Measurements from ENCODE around the gene STOM. TPM values are rescaled to one million over a fixed set of nuclear protein-coding genes. Genes with fewer than 3 reads are reported as not detected.

Gene STOM
- total RNA-seq, 4 donors from 2014 or later = 78.2 to 195 (median 111) TPM

DNA sequence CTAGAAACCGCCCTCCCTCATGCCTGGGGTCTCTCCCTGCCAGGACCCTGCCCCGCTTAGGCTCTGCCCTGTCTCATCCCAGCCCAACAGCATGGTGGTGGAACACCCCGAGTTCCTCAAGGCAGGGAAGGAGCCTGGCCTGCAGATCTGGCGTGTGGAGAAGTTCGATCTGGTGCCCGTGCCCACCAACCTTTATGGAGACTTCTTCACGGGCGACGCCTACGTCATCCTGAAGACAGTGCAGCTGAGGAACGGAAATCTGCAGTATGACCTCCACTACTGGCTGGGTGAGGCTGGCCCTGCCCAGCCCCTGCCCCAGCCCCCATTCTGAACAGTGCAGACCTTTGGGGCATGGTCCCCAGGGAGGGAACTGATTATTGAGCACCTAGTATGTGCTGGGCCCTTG is 68.2 kb downstream of the STOM start:
- intact Hi-C loops (cut with DNase I; ENCODE audit: low total_unique reads) (no loop called here), in situ Hi-C loops (cut with MboI; ENCODE audit: low pct_ligation_motif_present in 1 of 4, low pct_unique_long_range_greater_than_20kb in 1 of 4, low sequenced_read_pairs in 3 of 4) (loop anchor here in 3 of 4 donors (10.0 to 25.0 kb wide), 2 partner anchors 87 to 90 kb away; partner anchors contain the start of gene RAB14 (in 2 of the 3))
- H3K4me1 ChIP-seq = peaks cover 45 to 78% (median 57%) of the 10 kb centered on the region in 4 donors
- H3K36me3 ChIP-seq = peaks cover 0 to 17% (median 2%) of the 10 kb centered on the region in 4 donors
- peak overlapping the region in 1 of 4 donors; percentile 2 for H3K4me3 ChIP-seq
- peak overlapping the region; percentile 7 to 95 (median 82) for H3K27ac ChIP-seq
- TF ChIP-seq EP300 (IDR thresholded peaks at IDR 0.05; ENCODE audit: low read depth) (no peak), POLR2AphosphoS5 (IDR thresholded peaks at IDR 0.05) (no peak)
- DNase-seq = no peak
- H3K27me3 ChIP-seq = no peaks in the 10 kb centered on the region
- 75% methylated on average over 7 of the region's 11 CpGs; no CpG with 5 or more reads in 1 of the 2 donors for WGBS, 2 donors (ENCODE audit: low coverage in 1 of 2)
- H3K9me3 ChIP-seq = no peaks in the 10 kb centered on the region

DNA sequence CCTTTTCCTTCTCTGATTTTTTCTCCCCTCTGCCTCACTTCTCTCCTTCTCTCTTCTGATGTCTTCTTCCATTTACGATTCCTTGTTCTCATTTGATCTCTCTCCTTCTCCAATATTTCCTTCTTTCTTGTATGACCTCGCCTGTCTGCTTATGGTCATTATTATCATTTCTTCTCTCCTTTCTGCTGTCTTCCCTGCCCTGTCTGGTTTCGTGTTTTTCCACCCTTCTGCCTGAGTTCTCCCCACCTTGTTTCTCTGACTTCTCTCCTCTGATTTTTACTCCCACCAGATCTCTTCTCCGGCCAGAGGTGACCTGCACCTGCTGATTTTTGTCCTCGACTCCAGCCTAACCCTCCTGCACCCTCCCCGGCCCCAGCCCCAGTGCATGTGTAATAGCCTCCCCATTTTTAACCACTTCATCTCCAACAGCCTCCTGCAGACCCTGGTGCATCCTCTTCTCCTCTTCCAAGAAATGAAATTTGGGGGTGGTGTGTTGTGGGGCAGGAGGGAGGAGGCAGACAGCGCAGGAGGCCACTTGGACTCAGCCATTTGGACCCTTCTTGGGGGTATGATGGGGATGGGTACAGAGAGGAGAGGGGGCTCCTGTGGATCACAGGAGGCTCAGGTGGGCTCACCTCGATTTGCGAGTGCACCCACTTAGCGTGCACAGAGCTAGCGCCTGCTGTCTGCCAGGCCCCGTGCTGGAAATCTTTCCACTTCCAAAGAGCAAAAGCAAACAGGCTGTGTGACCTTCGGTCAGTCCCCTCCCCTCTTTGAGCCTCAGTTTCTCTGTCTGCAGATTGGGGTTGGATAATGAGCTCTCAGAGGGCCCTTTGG is 69.5 kb downstream of the STOM start:
- H3K36me3 ChIP-seq = peaks cover 0 to 17% (median 2%) of the 10 kb centered on the region in 4 donors
- in situ Hi-C loops (cut with MboI; ENCODE audit: low pct_ligation_motif_present in 1 of 4, low pct_unique_long_range_greater_than_20kb in 1 of 4, low sequenced_read_pairs in 3 of 4) = loop anchor here in 3 of 4 donors (10.0 to 25.0 kb wide), 2 partner anchors 86 to 88 kb away; partner anchors contain the start of gene RAB14 (in 2 of the 3)
- TF ChIP-seq, protein P1, sequence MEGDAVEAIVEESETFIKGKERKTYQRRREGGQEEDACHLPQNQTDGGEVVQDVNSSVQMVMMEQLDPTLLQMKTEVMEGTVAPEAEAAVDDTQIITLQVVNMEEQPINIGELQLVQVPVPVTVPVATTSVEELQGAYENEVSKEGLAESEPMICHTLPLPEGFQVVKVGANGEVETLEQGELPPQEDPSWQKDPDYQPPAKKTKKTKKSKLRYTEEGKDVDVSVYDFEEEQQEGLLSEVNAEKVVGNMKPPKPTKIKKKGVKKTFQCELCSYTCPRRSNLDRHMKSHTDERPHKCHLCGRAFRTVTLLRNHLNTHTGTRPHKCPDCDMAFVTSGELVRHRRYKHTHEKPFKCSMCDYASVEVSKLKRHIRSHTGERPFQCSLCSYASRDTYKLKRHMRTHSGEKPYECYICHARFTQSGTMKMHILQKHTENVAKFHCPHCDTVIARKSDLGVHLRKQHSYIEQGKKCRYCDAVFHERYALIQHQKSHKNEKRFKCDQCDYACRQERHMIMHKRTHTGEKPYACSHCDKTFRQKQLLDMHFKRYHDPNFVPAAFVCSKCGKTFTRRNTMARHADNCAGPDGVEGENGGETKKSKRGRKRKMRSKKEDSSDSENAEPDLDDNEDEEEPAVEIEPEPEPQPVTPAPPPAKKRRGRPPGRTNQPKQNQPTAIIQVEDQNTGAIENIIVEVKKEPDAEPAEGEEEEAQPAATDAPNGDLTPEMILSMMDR (IDR thresholded peaks at IDR 0.05) = no peak
- no peak for TF ChIP-seq POLR2AphosphoS5 (IDR thresholded peaks at IDR 0.05)
- no peak for TF ChIP-seq POLR2A (IDR thresholded peaks at IDR 0.05)
- no peak for TF ChIP-seq EP300 (IDR thresholded peaks at IDR 0.05; ENCODE audit: low read depth)
- 27 to 58% methylated on average over 4 to 13 of the region's 13 CpGs for WGBS, 2 donors (ENCODE audit: low coverage in 1 of 2)
- no peak for DNase-seq
- peak overlapping the region; percentile 16 to 60 (median 54) for H3K4me3 ChIP-seq
- intact Hi-C loops (cut with DNase I; ENCODE audit: low total_unique reads) = no loop called here
- H3K27me3 ChIP-seq = no peaks in the 10 kb centered on the region
- no peaks in the 10 kb centered on the region for H3K9me3 ChIP-seq
- H3K4me1 ChIP-seq = peaks cover 56 to 86% (median 66%) of the 10 kb centered on the region in 4 donors
- H3K27ac ChIP-seq = peak overlapping the region; percentile 79 to 95 (median 88)

DNA sequence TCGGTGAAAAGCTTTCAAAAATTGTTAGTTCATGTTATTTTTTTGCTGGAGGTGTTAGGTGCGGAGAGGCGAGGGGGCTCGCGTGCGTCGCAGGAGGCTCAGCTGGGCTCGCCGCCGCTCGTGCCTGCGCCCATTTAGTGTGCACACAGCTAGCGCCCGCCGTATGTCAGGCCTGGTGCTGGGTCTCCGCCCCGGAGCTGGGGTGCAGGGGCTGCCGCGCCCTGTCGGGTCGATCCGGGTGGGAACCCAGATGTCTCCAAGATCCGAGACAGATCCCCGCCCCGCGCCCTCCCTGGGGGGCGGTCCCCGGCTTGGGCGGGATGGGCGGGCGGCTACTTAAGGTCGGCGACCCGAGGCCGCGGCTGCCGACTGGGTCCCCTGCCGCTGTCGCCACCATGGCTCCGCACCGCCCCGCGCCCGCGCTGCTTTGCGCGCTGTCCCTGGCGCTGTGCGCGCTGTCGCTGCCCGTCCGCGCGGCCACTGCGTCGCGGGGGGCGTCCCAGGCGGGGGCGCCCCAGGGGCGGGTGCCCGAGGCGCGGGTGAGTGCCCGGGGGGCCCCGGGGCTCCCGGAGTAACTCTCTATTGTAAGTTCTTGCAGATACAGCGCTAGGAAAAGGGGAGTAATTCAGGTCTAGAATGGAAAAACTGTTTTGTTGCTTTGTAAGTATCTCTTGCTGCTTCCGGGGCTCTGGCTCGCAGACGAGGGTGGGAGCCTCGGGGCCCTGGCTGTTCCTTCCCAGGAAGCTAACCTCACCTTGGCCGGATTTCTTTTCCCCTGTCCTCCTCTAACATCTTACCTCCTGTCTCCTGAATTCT is 70.4 kb downstream of the STOM start:
- intact Hi-C loops (cut with DNase I; ENCODE audit: low total_unique reads) = no loop called here
- Histone ChIP-seq H3K36me3 (peaks cover 0 to 17% (median 2%) of the 10 kb centered on the region in 4 donors), H3K4me1 (peaks cover 59 to 89% (median 72%) of the 10 kb centered on the region in 4 donors), H3K27me3 (no peaks in the 10 kb centered on the region), H3K9me3 (no peaks in the 10 kb centered on the region), H3K27ac (peak overlapping the region; percentile 79 to 95 (median 88)), H3K4me3 (peak overlapping the region; percentile 16 to 60 (median 54))
- TF ChIP-seq POLR2AphosphoS5 (IDR thresholded peaks at IDR 0.05) (peak; percentile 41 to 66 (median 55)), EP300 (IDR thresholded peaks at IDR 0.05; ENCODE audit: low read depth) (no peak), POLR2A (IDR thresholded peaks at IDR 0.05) (peak; percentile 41)
- TF ChIP-seq, protein P1 (IDR thresholded peaks at IDR 0.05) = no peak
- 0 to 1% methylated on average over 6 to 30 of the region's 74 CpGs for WGBS, 2 donors (ENCODE audit: low coverage in 1 of 2)
- DNase-seq = peak; percentile 70
- in situ Hi-C loops (cut with MboI; ENCODE audit: low pct_ligation_motif_present in 1 of 4, low pct_unique_long_range_greater_than_20kb in 1 of 4, low sequenced_read_pairs in 3 of 4) = loop anchor here in 3 of 4 donors (10.0 to 25.0 kb wide), 2 partner anchors 85 to 87 kb away; partner anchors contain the start of gene RAB14 (in 2 of the 3)

DNA sequence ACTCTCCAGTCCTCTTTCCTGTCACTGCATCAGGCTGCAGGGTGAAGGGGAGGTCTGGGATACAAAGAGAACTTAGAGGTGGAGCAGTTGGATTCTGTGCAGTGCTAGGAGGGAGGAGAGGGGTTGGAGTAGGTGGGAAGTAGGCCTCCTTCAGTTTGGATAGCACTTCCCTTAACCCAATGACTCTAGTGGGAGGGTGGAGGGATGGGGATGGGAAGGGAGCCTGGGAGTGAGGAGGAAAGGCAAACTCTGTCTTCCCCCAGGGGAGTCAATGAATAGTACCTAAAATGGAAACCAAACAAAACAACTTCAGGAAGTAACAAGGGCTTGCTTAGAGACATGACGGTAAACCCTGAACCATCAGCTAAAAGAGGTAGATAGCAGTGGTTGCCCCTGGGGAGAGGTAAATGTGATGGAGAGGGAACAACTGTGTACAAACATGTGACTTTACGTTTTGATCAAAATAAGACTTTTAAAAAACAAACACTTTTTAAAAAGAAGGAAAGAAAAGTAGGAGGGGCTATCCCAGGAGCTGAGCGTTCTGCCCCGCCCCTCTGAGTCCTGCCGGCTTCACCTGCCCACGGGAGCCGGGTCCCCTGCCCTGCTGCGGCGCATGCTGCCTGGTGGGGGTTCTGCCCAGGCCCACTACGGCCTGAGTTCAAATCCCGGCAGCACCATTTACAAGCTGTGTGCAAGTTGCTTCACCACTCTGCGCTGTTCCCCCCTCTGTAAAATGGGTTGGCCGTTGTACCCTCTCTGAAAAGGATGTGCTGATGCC is 71.2 kb downstream of the STOM start:
- DNase-seq = no peak
- TF ChIP-seq POLR2A (IDR thresholded peaks at IDR 0.05) (no peak), POLR2AphosphoS5 (IDR thresholded peaks at IDR 0.05) (peak in 1 of 3 donors; percentile 18)
- TF ChIP-seq, protein P1 (IDR thresholded peaks at IDR 0.05) = no peak
- Histone ChIP-seq H3K4me1 (peaks cover 62 to 89% (median 73%) of the 10 kb centered on the region in 4 donors), H3K4me3 (peak overlapping the region; percentile 16 to 60 (median 54)), H3K36me3 (peaks cover 0 to 16% (median 2%) of the 10 kb centered on the region in 4 donors), H3K27ac (peak overlapping the region; percentile 79 to 95 (median 88)), H3K9me3 (no peaks in the 10 kb centered on the region), H3K27me3 (no peaks in the 10 kb centered on the region)
- intact Hi-C loops (cut with DNase I; ENCODE audit: low total_unique reads) = no loop called here
- WGBS, 2 donors (ENCODE audit: low coverage in 1 of 2) = 17 to 27% methylated on average over 7 to 13 of the region's 13 CpGs
- in situ Hi-C loops (cut with MboI; ENCODE audit: low pct_ligation_motif_present in 1 of 4, low pct_unique_long_range_greater_than_20kb in 1 of 4, low sequenced_read_pairs in 3 of 4) = no loop called here
